ENCODE measurements around the gene LPAR4. TPM values are rescaled to one million over a fixed set of nuclear protein-coding genes. Genes with fewer than 3 reads are reported as not detected.

LPAR4 gene
- total RNA-seq: not detected in 2 replicates

GRCh38 chrX:78747489-78747888 is at the start of gene LPAR4:
Gene LPAR4 (plus strand): TSS chrX:78747720. CDS start chrX:78754870, 7,150 bp downstream.

Other genes with a start within 250 kb of the LPAR4 start
- gene RTL3, start 88.4 kb upstream of the LPAR4 start, total RNA-seq: under 0.01 and 0.89 TPM in 2 replicates
- not detected in 2 replicates for gene P2RY10, start 197.7 kb downstream of the LPAR4 start, total RNA-seq